ENCODE results near the gene CFAP97D1.
A peak's percentile ranks its signal among the peaks of the same experiment; 100 is the strongest.
"Not testable (repeated sequence)": the region's sequence is repeated elsewhere in the genome, so short reads cannot be mapped to it uniquely, and the experiment has no call there.

CFAP97D1 gene

DNA sequence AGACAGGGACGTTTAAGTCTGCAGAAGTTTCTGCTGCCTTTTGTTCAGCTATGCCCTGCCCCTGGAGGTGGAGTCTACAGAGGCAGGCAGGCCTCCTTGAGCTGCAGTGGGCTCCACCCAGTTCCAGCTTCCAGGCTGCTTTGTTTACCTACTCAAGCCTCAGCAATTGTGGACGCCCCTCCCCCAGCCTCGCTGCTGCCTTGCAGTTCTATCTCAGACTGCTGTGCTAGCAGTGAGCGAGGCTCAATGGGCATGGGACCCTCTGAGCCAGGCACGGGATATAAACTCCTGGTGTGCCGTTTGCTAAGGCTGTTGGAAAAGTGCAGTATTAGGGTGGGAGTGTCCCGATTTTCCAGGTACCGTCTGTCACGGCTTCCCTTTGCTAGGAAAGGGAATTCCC lies 17.8 kb downstream of the CFAP97D1 start:
- not testable (repeated sequence) for DNase-seq (ENCODE audit: low spot score)

DNA sequence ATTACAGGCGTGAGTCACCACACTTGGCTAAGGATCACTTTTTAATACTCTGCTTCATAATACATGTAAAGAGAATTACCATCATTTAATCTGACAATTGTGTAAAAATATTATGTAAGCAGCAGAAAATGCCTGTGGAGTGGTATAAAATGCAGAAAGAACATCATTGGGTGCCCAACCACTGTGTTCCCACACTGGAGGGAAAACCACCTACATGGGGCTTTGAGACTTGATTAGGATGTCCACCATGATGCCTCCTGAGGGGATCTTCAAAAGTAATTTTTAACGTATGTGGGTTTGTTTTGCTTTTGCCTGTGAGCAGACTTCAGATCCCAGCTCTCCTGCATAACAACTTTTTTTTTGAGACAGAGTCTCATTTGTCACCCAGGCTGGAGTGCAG lies 18.8 kb downstream of the CFAP97D1 start:
- no peak for DNase-seq (ENCODE audit: low spot score)

DNA sequence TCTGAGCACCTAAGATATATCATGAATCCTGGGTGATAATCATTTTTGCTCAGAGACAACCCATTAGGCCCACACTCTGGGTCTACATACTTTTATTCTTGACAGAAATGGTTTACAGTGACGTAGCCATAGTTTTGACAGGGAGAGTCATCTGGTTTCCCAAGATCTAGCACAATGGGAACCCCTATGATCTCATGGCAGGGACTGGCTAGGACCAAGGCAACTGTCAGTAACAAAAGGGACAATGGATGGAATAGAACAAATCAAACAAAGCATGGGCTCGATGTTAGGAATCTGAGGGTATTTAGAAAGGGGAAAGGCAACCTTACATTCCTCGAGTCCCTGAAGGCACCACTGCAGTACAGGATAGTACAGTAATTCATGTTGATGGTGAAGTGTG lies 20.5 kb downstream of the CFAP97D1 start:
- DNase-seq (ENCODE audit: low spot score) = peak; percentile 51

- no peak for DNase-seq (ENCODE audit: low spot score)
These were observed 21.6 kb downstream of the CFAP97D1 start for GRCh38 chr17:43801844-43802243.

DNA sequence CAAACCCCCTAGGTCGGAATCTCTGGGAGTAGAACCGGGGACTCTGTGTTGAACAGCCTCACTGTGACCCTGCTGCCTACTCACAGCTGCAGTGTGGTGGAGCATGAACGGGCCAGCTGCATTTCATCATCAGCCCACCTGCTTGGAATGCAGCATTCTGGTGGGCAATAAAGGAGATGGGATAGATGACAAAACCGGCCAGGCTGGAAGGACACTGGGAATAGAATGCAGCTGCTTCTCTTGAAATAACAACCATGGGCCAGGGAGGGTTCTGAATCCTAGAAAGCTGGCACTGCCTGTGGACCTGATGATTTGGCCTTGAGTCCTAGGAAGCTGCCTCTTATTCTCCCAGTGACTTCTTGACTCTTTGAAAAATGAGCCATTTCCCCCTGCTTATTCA lies 23.5 kb downstream of the CFAP97D1 start:
- DNase-seq (ENCODE audit: low spot score) = no peak

DNA sequence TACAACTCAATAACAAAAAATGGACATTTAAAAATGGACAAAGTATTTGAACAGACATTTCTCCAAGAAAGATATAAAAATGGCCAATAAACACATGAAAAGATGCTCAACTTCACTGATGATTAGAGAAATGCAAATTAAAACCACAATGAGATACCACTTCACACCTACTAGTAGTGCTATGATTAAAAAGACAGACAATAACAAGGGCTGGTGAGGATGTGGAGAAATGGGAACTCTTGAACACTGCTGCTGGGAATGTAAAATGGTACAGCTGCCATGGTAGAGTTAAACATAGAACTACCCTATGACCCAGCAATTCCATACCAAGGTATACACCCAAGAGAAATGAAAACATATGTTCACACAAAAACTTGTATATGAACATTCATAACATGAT lies 24.9 kb downstream of the CFAP97D1 start:
- DNase-seq (ENCODE audit: low spot score) = no peak

DNA sequence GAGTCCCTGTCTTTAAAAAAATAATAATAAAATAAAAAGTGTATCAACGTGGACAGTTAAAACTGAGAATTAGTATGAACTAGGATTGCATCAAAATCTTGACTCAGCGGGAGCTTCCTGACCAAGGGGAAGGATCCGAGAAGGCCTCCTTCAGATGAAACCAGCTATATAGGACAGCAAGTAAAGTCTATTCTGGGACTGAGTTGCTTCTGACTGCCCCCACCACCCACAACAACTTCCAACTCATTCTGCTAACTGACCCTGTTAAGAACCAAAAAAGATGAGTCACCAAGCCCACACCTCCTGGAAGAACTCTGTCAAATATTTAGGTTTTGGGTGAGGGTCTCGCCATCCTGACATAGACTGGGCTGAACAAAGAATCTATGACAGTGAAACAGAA lies 27.8 kb downstream of the CFAP97D1 start:
- DNase-seq (ENCODE audit: low spot score) = no peak

GRCh38 chr17:43809121-43809520 lies 28.9 kb downstream of the CFAP97D1 start:
- no peak for DNase-seq (ENCODE audit: low spot score)

- no peak for DNase-seq (ENCODE audit: low spot score)
These were observed 30.0 kb downstream of the CFAP97D1 start for GRCh38 chr17:43810226-43810715.

DNA sequence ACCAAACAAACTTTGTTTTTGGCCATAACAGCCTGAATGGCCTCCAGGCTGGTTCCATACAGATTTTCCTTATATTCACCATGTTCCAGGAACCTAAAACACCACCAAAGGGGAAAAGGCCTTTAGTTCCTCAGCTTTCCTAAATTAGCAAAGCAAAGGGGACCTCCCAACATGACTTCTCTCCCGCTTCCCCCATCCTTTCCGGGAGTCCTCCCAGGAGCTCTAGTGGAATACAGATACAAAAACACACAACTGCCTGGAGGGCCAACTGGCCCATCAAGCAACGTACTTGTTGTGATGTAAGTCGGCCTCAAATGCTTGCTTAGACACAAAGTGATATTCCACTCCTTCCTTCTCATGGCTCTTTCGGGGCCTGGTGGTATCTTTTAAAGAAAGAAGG lies 30.6 kb downstream of the CFAP97D1 start:
- no peak for DNase-seq (ENCODE audit: low spot score)

GRCh38 chr17:43812396-43813265 lies 32.4 kb downstream of the CFAP97D1 start:
- no peak for DNase-seq (ENCODE audit: low spot score)

- no peak for DNase-seq (ENCODE audit: low spot score)
These were observed 33.2 kb downstream of the CFAP97D1 start for GRCh38 chr17:43813386-43813785.

- no peak for DNase-seq (ENCODE audit: low spot score)
These were observed 33.8 kb downstream of the CFAP97D1 start for GRCh38 chr17:43814026-43814425.

DNA sequence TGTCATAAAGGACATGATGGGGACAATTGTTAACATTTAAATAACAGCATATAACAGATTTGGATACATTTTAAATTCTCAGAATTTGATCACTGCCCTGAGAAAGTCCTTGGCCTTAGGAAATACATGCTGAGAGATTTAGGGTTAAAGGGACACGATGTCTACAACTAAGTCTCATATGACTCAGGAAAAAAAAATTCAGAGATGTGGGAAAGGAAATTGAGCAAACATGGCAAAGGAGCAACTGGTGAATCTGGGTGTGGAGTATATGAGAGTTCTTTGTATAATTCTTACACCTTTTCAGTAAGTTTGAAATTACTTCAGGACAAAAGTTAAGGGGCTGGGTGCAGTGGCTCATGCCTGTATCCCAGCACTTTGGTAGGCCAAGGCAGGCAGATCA lies 34.5 kb downstream of the CFAP97D1 start:
- no peak for DNase-seq (ENCODE audit: low spot score)

- DNase-seq (ENCODE audit: low spot score) = no peak
These were observed 36.4 kb downstream of the CFAP97D1 start for GRCh38 chr17:43816336-43817320.

DNA sequence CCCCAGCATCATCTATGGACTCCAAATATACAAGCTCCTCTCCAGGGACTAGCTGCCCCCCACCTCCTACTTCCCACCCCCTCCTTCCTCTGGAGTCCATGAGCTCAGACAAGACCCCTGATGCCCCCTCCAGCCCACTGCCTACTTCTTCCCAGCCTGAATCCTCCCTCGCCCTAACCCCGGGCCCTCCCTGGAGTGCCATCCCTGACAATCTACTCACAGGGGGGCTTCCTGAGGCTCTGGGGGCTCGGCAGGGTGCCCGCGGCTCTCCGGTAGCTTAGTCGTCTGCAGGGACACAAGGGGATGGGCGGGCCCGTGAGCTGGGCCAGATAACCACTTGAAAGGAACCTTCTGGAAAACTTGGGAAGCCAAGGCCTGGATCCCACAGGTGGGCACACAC lies 37.6 kb downstream of the CFAP97D1 start:
- DNase-seq (ENCODE audit: low spot score) = no peak

- no peak for DNase-seq (ENCODE audit: low spot score)
These were observed 38.7 kb downstream of the CFAP97D1 start for GRCh38 chr17:43818966-43819365.

GRCh38 chr17:43820759-43821158 lies 40.5 kb downstream of the CFAP97D1 start:
- no peak for DNase-seq (ENCODE audit: low spot score)

DNA sequence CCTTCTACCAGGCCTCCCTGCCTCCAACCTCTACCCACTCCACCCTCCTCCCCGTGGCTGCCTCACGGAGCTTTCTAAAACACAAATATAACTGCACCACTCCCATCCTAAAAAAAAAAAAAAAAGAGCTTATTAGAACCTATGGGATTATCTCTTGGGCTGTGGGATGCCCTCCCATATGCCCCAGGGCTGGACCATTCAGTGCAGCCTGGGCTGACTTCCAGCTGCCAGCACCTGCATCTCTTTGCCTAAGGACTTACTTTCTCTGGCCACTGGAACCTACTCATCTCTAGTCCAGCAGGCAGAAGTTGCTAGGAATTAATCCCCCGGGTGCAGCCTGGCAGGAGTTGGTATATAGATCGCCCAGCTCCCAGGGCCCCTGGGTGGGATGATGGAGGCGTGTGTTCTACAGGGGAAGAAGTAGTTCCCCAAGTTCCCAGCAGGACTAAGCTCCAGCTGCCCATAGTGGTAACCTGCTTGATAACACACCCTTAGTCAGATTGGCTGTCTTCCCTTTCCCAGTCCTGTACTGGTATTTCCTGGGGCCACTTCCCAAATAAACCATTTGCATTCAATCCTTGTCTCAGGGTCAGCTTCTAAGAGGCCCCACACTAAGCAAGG lies 42.4 kb downstream of the CFAP97D1 start:
- no peak for DNase-seq (ENCODE audit: low spot score)

DNA sequence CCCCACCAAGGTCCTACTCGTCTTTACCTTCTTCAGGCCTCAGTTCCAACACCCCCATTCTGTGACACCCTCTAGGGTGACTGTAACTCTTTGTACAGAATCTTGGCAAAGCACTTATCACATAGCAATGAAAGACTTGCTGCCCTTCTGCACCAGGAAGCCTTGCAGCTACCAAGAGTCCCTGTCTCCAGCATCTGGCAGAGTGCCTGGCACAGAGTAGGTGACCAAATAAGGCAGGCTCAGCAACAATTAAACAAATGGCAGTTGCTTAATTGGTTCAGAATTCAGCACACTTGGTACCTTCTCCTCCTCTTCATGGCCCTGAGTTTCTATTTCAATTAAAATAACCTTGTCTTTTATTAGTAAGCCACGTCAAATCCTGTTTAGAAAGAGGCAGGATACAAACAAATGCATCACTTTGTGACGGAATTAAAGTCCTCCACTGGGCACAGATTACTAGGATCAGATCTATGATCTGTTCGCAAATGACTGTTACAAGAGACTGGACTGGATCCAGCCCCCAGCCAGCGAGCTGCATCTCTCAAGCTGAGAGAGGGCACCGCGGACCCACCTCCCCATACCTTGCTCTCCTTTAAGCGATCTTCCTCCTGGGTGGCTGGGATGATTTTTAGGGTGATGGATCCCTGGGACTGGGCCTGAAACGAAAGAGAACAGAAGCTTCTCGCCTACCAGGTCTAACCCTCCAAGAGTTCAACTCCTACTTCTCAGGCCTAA lies 43.3 kb downstream of the CFAP97D1 start:
- DNase-seq (ENCODE audit: low spot score) = peak; percentile 22

- DNase-seq (ENCODE audit: low spot score) = no peak
These were observed 45.3 kb downstream of the CFAP97D1 start for GRCh38 chr17:43825567-43825966.

GRCh38 chr17:43826206-43826605 lies 46.0 kb downstream of the CFAP97D1 start:
- no peak for DNase-seq (ENCODE audit: low spot score)

All from Ammon's horn (tissue), 1 donor.